SU-DHL-6 (cell line): ENCODE data around the gene BAIAP2L1.

ENCODE experiments used
- EZH2phosphoT487 ChIP-seq: fragments of 200-600 bp; sonication (generic), shearing (Covaris generic); conservative IDR thresholded peaks from 2 replicates; pipeline ENCODE4 v1.6.1; 2018; ENCODE audit warnings: mild to moderate bottlenecking, antibody characterized with exemption, low read length, moderate library complexity, mixed read lengths
- TF ChIP-seq, protein P1 (sequence below): fragments of 200-600 bp; sonication (generic); IDR thresholded peaks from one replicate; pipeline ENCODE4 v1.5.1; 2017; ENCODE audit warnings: antibody characterized with exemption, mild to moderate bottlenecking, low read length, moderate library complexity; ENCODE audit not compliant: insufficient read depth, poor library complexity, severe bottlenecking

DNA sequence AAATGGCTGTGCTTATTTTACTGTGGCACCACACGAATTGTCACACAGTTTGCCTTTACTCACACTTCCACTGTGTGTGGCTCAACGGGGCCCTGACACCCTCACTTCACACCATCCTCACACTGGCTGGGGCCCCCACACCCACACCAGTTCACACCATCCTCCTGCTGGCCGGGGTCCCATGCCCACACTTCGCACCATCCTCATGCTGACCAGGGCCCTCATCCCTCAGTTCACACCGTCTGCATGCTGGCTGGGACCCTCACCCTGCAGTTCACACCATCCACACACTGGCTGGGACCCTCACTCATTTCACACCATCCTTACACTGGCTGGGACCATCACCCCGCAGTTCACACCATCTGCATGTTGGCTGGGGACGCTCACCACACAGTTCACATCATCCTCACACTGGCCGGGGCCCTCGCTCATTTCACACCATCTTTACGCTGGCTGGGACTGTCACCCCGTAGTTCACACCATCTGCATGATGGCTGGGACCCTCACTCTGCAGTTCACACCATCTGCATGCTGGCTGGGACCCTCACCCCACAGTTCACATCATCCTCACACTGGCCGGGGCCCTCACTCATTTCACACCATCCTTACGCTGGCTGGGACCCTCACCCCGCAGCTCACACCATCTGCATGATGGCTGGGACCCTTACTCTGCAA lies 83.4 kb downstream of the BAIAP2L1 start:
- TF ChIP-seq, protein P1, sequence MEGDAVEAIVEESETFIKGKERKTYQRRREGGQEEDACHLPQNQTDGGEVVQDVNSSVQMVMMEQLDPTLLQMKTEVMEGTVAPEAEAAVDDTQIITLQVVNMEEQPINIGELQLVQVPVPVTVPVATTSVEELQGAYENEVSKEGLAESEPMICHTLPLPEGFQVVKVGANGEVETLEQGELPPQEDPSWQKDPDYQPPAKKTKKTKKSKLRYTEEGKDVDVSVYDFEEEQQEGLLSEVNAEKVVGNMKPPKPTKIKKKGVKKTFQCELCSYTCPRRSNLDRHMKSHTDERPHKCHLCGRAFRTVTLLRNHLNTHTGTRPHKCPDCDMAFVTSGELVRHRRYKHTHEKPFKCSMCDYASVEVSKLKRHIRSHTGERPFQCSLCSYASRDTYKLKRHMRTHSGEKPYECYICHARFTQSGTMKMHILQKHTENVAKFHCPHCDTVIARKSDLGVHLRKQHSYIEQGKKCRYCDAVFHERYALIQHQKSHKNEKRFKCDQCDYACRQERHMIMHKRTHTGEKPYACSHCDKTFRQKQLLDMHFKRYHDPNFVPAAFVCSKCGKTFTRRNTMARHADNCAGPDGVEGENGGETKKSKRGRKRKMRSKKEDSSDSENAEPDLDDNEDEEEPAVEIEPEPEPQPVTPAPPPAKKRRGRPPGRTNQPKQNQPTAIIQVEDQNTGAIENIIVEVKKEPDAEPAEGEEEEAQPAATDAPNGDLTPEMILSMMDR = no peak
- TF ChIP-seq EZH2phosphoT487 = no peak
